HG02840 (cell line): ENCODE results near the gene UPP1.
"Not testable (repeated sequence)": the region's sequence is repeated elsewhere in the genome, so short reads cannot be mapped to it uniquely, and the experiment has no call there.

Experiments
- ATAC-seq: cut with Tn5 transposase; IDR thresholded peaks from one replicate; pipeline ENCODE4 v1.9.1; 2021; ENCODE audit warnings: mild to moderate bottlenecking, moderate library complexity, moderate number of reproducible peaks; ENCODE audit not compliant: unreplicated experiment, low FRiP score

Gene UPP1

GRCh38 chr7:48089046-48090003 lies at the start of gene UPP1:
Gene UPP1 (plus strand): TSS chr7:48089265. CDS start chr7:48094784, 5,519 bp downstream.
- ATAC-seq = peak; percentile 55

GRCh38 chr7:48040944-48041652 lies 48.0 kb upstream of the UPP1 start:
- ATAC-seq = no peak

- ATAC-seq = no peak
Observed at GRCh38 chr7:48041653-48041970, 47.5 kb upstream of the UPP1 start.

GRCh38 chr7:48042216-48042615 lies 46.8 kb upstream of the UPP1 start:
- ATAC-seq = no peak

GRCh38 chr7:48042636-48043035 lies 46.4 kb upstream of the UPP1 start:
- ATAC-seq = no peak

- no peak for ATAC-seq
Observed at GRCh38 chr7:48045195-48045765, 43.8 kb upstream of the UPP1 start.

GRCh38 chr7:48046458-48046857 lies 42.6 kb upstream of the UPP1 start:
- ATAC-seq = no peak

GRCh38 chr7:48048113-48048512 lies 41.0 kb upstream of the UPP1 start:
- ATAC-seq = no peak

GRCh38 chr7:48049850-48050249 lies 39.2 kb upstream of the UPP1 start:
- ATAC-seq = no peak

GRCh38 chr7:48052748-48053147 lies 36.3 kb upstream of the UPP1 start:
- ATAC-seq = no peak

- ATAC-seq = no peak
Observed at GRCh38 chr7:48053736-48054135, 35.3 kb upstream of the UPP1 start.

- no peak for ATAC-seq
Observed at GRCh38 chr7:48058990-48059389, 30.1 kb upstream of the UPP1 start.

- no peak for ATAC-seq
Observed at GRCh38 chr7:48059706-48060105, 29.4 kb upstream of the UPP1 start.

- no peak for ATAC-seq
Observed at GRCh38 chr7:48063985-48064384, 25.1 kb upstream of the UPP1 start.

GRCh38 chr7:48067475-48067874 lies 21.6 kb upstream of the UPP1 start:
- no peak for ATAC-seq

GRCh38 chr7:48074204-48074654 lies 14.8 kb upstream of the UPP1 start:
- no peak for ATAC-seq

- no peak for ATAC-seq
Observed at GRCh38 chr7:48077423-48077822, 11.6 kb upstream of the UPP1 start.

GRCh38 chr7:48078470-48078869 lies 10.6 kb upstream of the UPP1 start:
- no peak for ATAC-seq

- ATAC-seq = not testable (repeated sequence)
Observed at GRCh38 chr7:48082378-48082777, 6.7 kb upstream of the UPP1 start.

GRCh38 chr7:48083114-48083830 lies 5.8 kb upstream of the UPP1 start:
- no peak for ATAC-seq
